Hippocampal formation (tissue), 2 donors: ENCODE measurements around the gene NBAS.

Source experiments
- DNase-seq, 2 donors: peaks; one replicate each; lab custom pipeline; 2025; lab: John Stamatoyannopoulos, UW

The NBAS gene

GRCh38 chr2:15560988-15561573, at the start of gene NBAS:
NBAS (minus strand) TSS chr2:15561334; CDS start chr2:15561304, 30 bp downstream.
- peak; percentile 83 to 93 for DNase-seq

- DNase-seq, result no peak
Observed at GRCh38 chr2:15610430-15610952, 49.4 kb upstream of the NBAS start.

- no peak for DNase-seq
Observed at GRCh38 chr2:15609341-15610042, 48.4 kb upstream of the NBAS start.

GRCh38 chr2:15608392-15608761, 47.2 kb upstream of the NBAS start:
- DNase-seq, result no peak

GRCh38 chr2:15607709-15608391, 46.7 kb upstream of the NBAS start:
- no peak for DNase-seq

- no peak for DNase-seq
Observed at GRCh38 chr2:15606481-15607441, 45.6 kb upstream of the NBAS start.

GRCh38 chr2:15605721-15606120, 44.6 kb upstream of the NBAS start:
- DNase-seq, result no peak

GRCh38 chr2:15603948-15604347, 42.8 kb upstream of the NBAS start:
- DNase-seq, result no peak

GRCh38 chr2:15603044-15603765, 42.1 kb upstream of the NBAS start:
- no peak for DNase-seq

- DNase-seq, result no peak
Observed at GRCh38 chr2:15602393-15602792, 41.3 kb upstream of the NBAS start.

GRCh38 chr2:15601681-15602080, 40.5 kb upstream of the NBAS start:
- DNase-seq, result no peak

- no peak for DNase-seq
Observed at GRCh38 chr2:15599994-15600393, 38.9 kb upstream of the NBAS start.

GRCh38 chr2:15596968-15597367, 35.8 kb upstream of the NBAS start:
- no peak for DNase-seq

- no peak for DNase-seq
Observed at GRCh38 chr2:15596350-15596749, 35.2 kb upstream of the NBAS start.

- DNase-seq, result no peak
Observed at GRCh38 chr2:15595936-15596335, 34.8 kb upstream of the NBAS start.

- no peak for DNase-seq
Observed at GRCh38 chr2:15595342-15595905, 34.3 kb upstream of the NBAS start.

GRCh38 chr2:15594291-15595256, 33.4 kb upstream of the NBAS start:
- no peak for DNase-seq

GRCh38 chr2:15593327-15593705, 32.2 kb upstream of the NBAS start:
- no peak for DNase-seq

GRCh38 chr2:15591692-15592463, 30.7 kb upstream of the NBAS start, which contains the start of gene DDX1:
DDX1 (plus strand) TSS chr2:15591868; CDS start chr2:15591934, 66 bp downstream.
- DNase-seq, result peak; percentile 84 to 87
